ENCODE measurements around the gene SLC44A5.
"Not testable (repeated sequence)": the region's sequence is repeated elsewhere in the genome, so short reads cannot be mapped to it uniquely, and the experiment has no call there.

The SLC44A5 gene

DNA sequence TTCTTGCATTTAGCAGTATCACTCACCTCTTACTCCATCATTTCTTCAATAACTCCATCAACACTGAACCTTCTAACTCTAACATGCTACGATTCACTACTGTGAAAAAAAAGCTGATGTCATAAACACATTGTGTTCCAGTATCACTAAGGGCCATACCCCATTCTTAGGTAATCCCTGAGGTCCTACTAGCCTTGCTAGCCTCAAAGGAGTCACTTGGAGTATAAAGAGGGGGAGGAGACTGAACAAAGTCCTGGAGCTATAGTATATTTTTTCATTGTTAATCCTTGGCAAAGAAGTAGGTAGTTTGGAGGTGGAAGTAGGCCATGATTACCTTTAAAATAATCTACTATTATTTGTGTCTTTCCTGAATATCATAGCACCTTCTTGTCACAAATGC lies at the start of gene SLC44A5:
Gene SLC44A5 (minus strand): TSS at position 101 of the 400 bp plus-strand sequence. CDS start 69,667 bp downstream, outside the sequence.
- DNase-seq (ENCODE audit: low read depth): no peak

DNA sequence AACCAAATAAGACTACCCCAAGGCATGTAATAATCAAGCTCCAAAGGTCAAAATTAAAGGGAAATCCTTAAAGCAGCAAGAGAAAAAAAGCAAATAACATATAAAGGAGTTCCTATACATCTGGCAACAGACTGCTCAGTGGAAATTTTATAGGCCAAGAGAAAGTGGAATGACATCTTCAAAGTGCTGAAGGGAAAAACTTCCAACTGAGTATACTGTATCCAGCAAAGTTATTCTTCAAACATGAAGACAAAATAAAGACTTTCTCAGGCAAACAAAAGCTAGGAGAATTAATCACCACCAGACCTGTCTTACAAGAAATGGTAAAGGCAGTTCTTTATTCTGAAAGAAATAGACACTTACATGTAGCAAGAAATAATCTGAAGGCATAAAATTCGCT lies 45.0 kb upstream of the SLC44A5 start:
- no peak for DNase-seq (ENCODE audit: low read depth)

DNA sequence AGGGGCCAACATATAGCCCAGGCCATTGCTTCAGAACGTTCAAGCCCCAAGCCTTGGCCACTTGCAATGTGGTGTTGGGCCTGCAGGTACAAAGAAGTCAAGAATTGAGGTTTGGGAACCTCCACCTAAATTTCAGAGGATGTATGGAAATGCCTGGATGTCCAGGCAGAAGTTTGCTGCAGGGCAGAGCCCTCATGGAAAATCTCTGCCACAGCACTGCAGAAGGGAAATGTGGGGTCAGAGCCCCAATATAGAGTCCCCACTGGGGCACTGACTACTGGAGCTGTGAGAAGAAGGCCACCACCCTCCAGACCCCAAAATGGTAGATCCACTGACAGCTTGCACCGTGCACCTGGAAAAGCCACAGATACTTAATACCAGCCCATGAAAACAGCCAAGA lies 36.3 kb upstream of the SLC44A5 start:
- DNase-seq (ENCODE audit: low read depth): not testable (repeated sequence)

DNA sequence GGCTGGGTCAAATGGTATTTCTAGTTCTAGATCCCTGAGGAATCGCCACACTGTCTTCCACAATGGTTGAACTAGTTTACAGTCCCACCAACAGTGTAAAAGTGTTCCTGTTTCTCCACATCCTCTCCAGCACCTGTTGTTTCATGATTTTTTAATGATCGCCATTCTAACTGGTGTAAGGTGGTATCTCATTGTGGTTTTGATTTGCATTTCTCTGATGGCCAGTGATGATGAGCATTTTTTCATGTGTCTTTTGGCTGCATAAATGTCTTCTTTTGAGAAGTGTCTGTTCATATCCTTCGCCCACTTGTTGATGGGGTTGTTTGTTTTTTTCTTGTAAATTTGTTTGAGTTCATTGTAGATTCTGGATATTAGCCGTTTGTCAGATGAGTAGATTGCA lies 34.2 kb upstream of the SLC44A5 start:
- not testable (repeated sequence) for DNase-seq (ENCODE audit: low read depth)

DNA sequence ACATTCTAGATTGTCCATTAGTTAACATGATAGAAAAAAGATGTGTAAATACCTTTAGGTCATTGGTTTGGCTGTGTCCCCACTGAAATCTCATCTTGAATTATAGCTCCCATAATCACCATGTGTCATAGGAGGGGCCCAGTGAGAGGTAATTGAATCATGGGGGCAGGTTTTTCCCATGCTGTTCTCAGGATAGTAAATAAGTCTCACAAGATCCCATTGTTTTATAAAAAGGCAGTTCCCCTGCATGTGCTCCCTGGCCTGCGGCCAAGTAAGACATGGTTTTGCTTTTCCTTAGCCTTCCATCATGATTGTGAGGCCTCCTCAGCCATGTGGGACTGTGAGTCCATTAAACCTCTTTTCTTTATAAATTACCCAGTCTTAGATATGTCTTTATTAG lies 32.5 kb upstream of the SLC44A5 start:
- no peak for DNase-seq (ENCODE audit: low read depth)

DNA sequence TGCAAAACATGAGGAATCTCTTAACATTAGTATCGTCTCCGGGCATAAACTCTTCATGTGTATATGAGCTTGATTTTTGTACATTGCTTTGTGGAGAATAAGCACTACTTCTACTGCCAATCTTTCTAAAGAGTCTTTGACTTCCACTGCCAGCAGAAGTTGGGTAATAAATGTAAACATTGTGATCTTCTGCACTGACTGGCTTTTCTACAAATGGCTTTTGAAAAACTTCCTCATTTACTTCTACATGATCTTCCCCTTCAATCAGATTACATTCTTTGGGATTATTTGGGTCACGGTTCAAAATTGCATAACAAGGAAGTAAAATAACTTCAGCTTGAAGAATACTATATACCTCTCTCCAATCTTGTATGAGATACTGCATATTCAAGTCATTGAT lies 30.4 kb upstream of the SLC44A5 start:
- DNase-seq (ENCODE audit: low read depth): no peak

DNA sequence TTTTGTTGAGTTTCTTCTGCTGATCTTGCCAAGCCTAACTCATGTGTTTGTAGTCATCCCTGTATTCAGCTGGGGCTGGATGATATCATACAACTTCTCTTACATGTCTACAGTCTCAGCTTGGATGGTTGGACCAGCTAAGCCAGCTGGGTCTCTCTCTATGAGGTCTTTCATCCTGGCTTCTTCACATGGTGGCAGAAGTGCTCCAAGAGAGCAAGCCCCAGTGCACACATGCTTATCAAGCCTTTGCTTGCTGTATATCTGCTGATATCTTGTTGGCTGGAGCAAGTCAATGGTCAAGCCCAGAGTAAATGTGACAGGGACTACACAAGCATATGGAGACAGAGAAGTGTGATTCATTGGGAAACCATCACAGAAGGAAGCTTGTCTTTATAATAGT lies 29.2 kb upstream of the SLC44A5 start:
- DNase-seq (ENCODE audit: low read depth): no peak

DNA sequence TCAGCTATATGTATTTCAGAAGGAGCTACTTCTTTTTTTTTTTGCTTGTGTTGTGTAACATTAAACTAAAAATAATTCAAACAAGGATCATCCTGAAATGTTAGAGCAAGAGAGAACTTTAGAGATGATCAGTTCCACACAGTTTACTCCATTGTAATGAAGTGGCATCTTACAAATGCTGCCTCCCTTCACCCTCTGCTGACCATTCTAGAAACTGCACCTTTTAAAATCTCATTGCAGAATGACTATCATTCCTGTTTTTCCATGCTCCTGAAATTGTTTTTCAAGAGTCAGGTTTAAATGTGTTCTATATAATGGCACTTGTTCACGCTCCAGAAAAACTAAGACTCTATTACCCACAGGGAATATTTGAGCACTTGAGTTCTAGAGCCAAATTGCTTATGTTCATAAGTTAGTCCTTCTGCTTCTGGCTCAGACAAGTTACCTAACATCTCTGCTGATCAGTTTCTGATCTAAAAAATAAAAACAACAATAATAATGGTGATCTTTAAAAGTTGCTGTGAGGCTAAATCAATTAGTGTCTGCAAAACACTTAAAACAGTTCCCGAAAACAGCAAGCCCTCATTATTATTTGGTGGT lies 21.5 kb upstream of the SLC44A5 start:
- DNase-seq (ENCODE audit: low read depth): peak; percentile 9

DNA sequence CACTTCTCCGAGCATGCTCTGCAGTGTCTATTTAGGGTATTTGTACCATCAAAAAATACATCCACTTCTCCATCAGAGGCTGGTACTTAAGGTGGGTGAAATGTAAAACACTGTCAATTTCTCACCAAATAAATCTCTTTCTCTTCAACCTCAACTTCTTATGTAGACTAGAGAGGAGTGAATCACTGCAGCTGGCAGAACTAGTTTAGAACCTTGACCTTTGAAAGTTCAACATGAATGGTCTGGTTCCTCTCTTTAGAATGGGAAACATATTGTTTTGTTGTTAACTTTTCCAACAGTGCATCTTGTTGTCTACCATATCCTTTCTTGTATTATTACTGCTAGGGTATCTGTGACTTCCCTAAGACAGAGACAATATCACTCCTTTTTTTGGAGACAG lies 20.1 kb upstream of the SLC44A5 start:
- DNase-seq (ENCODE audit: low read depth): no peak

DNA sequence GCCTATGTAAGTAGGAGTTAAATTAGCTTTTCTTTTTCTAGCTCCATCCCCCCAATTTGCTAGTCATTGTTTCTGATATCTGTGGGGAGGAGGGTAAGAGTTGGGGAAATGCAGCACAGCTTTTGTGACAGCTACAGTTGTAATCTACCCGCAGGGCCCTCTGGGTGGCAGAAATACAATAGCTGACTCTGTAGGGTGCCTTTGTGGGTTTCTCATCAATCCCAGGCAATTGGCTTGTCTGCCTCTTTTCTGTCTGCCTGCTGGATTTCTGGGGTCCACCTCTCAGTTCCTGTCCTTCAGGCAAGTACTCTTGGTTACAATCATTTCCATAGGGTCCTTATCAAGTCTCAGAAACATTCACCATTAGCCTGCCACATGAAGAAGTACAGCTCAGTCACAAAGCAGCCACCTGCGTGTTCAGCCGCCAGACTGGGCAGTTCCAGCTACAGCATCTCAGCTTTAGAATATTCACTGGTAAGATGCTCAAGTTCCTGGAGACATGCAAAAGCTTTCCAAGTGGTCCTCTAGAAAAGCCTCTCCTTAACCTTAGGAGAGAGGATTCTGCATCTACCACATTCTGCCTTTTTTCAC lies 19.2 kb upstream of the SLC44A5 start:
- DNase-seq (ENCODE audit: low read depth): no peak

DNA sequence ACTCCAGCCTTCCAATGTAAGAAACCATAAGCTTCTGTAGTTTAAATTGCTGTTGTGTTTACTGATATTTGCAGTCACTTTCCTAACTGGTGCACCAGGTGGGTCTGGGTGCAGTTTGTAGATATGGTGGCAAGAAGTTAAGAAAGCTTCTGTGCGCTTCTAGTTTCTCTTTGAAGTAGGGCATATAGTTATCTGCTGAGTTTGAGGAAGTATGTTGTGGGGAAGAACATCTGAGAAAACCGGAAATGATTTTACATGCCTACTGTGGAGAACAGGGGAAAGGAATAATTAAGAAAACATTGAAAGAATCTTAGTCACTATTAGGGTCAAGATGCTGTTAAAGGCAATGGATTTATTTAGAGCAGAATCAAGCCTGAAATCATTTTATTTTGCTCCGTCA lies 14.9 kb upstream of the SLC44A5 start:
- no peak for DNase-seq (ENCODE audit: low read depth)

DNA sequence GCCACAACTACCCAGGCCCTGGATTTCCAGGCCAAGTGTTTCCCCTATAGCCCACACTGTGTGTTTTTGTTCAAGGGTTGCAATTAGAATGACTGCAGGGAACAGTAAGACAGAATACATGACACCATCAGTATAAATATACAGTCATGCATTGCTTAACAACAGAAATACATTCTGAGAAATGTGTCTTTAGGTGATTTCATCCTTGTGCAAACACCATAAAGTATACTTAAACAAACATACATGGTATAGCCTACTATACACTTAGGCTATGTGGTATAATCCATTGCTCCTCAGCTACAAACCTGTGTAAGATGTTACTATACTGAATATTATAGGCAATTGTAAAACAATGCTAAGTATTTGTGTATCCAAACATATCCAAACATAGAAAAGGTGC lies 7.5 kb upstream of the SLC44A5 start:
- DNase-seq (ENCODE audit: low read depth): no peak

DNA sequence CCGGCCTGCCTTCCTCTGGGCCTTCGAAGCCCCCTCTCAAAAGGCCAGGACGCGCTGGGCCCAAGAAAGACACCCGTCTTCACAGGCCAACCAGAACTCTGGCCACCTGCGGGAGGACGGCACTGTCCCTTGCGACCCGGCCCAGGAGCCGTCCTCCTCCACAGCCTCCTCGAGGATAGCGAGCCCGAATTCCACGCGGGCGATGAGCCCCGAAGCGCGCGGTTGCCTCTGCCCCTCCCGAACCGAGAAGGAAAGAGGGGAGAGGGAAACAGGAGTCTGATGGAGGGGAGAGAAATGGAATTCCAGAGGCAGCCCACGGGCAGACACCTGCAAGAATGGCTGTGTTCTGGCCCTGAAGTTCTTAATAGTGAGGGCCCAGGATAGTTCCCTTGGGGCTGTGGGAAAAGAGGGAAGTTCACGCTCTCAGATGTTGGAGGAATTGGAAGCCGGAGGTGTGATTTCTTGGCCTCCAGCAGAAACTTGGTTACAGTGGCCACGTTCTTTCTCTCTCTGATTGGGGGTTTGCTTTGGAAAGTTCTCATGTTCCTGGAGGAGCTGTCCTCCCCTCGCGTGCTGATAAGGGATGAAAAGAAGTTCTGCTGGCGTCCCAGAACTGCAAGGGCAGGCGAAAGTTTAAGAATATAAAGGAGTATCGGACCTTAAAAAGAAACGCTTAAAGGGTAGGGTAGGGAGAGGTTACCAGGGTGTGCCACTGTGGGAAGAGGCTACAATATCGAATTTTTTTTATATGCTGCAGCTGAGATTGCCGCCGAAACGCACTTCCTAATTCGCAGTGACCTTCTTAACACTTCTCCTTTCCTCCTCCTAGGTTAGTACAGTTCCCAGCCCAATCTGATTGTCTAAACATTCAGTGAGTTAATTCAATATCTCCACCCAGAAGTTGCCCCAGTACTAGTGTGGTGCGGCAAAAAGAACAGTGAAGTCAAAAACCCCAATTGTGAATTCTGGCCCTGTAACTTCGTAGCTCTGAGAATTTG lies 5.8 kb upstream of the SLC44A5 start:
- DNase-seq (ENCODE audit: low read depth): peak; percentile 20

DNA sequence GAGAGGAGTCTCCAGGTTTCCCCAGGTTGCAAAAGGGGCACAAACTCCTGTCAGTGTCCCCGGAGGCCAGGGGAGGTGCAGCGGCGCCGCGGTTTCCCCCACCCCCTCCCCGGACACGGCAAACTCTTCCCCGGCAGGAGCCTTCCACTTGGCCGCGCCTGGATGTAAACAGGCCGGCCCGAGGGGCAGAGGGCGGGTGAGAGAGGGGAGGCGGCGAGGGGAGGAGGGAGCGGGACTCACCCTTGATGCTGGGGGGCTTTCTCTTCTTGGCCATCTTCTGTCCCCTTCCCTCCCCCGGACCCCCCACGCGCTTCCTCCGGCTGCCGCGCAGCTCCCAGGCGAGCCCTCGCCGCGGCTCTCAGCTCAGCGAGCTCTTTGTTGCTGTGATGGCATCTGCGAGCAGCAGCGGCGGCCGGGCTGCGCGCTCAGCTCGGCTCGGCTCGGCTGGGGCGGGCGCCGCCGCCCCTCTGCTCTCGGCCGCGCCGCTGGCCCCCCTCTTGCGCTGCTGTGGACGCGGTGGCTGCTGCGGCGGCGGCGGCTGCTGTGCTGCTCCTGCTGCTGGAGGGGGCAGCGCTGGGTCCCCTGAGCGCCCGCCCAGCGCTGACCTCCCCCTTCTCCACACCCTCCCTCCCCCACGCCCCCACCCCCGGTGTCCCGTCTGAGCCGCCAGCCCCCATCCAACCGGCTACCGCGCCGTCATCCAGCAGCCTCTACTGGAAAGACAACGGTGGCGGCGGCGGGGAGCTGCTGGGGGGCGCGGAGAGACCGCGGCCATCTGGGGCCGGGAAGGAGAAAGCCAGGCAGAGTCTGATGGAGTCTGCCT lies 4.9 kb upstream of the SLC44A5 start:
- no peak for DNase-seq (ENCODE audit: low read depth)

DNA sequence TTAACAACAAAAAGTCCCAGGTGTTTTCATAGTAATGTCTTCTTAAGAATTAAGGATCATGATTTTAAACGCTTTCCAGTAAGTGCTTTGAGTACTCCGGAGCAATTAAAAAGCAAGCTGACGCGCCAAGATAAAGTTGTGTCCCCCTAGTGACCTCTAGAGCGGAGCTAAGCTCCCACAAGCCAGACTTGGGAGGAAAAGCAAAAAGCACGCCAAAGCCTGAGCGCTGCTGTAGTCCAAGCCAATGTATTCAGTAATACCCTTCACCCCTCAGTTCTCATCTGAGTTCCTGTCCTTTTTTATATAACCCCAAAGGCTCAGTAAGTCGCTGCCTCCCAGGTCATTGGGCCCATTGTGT lies 3.5 kb upstream of the SLC44A5 start:
- DNase-seq (ENCODE audit: low read depth): no peak

DNA sequence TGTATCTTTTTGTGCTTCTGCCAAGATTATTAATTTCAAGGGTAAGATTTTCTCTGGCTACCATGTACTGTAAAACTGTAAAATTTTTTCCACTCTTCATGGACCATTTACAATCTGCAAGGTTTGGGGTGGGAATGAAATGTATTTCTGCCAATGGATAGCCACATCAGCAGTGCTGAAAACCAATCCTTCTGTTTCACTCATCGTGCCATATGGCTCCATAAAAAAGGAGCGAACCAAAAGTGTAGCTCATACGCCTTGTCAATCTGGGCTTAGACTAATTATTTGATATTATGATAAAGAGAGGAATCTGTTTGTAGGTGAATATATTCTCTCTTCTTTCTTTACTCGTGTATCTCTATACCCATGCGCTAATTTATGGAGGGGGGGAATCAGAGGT lies 3.0 kb upstream of the SLC44A5 start:
- DNase-seq (ENCODE audit: low read depth): no peak

DNA sequence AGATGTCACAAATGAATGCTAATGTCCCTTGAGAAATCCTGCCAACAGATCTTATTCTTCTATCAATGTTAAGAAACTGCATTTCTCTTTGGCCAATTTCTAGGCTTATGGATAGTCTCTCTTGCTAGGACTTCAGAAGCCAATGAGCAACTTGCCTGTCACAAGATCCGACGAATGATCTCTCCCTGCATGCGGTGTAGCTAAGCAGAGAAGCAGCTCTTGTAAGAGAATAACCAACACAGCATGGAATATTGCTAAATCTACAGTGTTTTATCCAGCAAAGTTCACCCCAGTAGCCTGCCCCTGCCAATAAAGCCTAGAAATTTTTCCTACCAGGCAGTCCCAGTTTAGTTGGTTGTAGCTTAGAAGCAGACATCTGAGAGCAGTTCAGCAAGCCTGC lies 2.1 kb upstream of the SLC44A5 start:
- no peak for DNase-seq (ENCODE audit: low read depth)

DNA sequence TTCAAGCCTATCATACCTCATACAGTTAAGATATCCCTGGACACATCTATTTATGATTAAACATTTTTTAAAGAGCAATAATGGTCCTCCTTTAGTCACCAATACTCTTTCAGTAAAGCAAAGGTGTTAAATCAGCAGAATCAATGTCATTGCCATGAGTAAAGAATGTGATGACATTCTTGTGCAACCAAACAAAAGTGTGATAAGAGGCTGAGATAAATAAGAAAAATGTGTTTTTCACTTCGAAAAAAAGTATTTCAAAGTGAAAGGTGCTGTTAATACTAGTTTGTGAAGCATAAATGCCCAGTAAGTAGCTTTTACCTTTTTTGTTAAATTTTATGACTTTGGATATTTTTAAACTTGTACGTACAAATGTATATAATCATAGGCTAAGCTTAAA lies 8.4 kb downstream of the SLC44A5 start:
- DNase-seq (ENCODE audit: low read depth): no peak

DNA sequence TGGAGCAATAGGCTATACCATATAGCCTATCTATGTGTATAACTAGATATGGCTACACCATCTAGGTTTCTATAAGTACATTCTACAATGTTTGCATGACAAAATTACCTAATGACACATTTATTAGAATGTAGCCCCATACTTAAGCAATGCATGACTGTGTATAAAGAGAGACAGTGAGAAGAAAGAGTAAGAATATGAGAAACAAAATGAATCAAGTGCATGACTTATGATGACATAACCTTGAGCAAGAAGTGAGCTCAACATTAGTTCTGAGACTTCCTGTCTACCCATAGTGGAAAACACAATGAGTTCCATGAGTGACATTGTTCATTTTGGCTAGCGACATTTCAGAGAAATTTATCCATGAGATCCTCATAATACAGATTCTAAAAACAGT lies 10.1 kb downstream of the SLC44A5 start:
- no peak for DNase-seq (ENCODE audit: low read depth)

DNA sequence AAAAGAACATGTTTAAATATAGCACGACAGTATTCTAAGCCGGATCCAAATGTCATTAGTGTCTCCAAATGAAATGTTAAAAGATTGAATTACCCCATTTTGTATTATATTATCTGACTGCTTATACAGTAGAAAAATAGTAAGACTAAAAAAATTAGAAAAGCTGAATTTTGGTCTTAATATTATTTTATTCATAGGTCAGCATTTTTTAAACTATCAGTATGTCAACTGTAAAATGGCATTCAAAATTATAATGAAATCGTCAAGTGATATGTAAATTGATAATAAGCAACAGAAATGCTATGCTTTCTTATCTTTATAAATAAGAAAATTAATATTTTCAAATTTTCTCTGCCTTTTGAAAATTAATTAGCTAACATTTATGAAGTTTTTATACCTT lies 16.6 kb downstream of the SLC44A5 start:
- no peak for DNase-seq (ENCODE audit: low read depth)

DNA sequence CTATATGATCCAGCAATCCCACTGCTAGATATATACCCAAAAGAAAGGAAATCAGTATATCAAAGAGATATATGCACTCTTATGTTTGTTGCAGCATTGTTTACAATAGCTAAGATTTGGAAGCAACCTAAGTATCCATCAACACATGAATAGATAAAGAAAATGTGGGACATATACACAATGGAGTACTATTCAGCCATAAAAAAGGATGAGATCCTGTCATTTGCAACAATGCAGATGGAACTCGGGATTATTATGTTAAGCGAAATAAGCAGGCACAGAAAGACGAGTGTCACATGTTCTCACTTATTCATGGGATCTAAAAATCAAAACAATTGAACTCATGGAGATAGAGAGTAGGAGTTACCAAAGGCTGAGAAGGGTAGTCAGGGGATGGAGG lies 17.5 kb downstream of the SLC44A5 start:
- not testable (repeated sequence) for DNase-seq (ENCODE audit: low read depth)

DNA sequence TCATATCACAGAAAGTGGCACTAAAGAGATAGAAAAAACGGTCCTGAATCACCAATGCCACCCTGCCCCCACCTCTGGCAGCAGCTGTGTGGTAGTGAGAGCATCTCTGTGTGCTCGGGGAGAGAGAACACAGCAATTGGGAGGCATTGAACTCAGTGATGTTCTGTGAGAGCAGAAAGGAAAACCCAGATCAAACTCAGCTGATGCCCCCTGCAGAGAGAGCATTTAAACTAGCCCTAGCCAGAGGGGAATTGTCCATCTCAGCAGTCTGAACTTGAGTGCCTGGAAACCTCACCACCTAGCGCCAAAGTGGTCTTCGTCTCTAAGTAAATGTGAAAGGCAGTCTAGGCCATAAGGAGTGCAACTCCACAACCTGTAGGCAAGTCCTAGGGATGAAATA lies 21.3 kb downstream of the SLC44A5 start:
- DNase-seq (ENCODE audit: low read depth): no peak
